Measurements from ENCODE around the gene EXD2.

GRCh38 chr14:69238883-69239282 lies 47.6 kb downstream of the EXD2 start:
- TF ChIP-seq EZH2 (IDR thresholded peaks at IDR 0.05) (no peak), POLR2AphosphoS5 (IDR thresholded peaks at IDR 0.05; ENCODE audit: borderline replicate concordance, low read depth, low read length) (no peak)

Data from SK-N-MC (cell line).